Activated CD8-positive, alpha-beta memory T cell treated with anti-CD3 and anti-CD28 coated beads for 1 hour (primary cell): ENCODE data around the gene ITGA3.

Source experiments
- DNase-seq, 2 donors: peaks; one replicate each; pipeline ENCODE4 v3.0.0-alpha.2; 2020; ENCODE audit warnings: low read depth in 1 of 2; ENCODE audit errors: extremely low read depth in 1 of 2

ITGA3 gene

DNA sequence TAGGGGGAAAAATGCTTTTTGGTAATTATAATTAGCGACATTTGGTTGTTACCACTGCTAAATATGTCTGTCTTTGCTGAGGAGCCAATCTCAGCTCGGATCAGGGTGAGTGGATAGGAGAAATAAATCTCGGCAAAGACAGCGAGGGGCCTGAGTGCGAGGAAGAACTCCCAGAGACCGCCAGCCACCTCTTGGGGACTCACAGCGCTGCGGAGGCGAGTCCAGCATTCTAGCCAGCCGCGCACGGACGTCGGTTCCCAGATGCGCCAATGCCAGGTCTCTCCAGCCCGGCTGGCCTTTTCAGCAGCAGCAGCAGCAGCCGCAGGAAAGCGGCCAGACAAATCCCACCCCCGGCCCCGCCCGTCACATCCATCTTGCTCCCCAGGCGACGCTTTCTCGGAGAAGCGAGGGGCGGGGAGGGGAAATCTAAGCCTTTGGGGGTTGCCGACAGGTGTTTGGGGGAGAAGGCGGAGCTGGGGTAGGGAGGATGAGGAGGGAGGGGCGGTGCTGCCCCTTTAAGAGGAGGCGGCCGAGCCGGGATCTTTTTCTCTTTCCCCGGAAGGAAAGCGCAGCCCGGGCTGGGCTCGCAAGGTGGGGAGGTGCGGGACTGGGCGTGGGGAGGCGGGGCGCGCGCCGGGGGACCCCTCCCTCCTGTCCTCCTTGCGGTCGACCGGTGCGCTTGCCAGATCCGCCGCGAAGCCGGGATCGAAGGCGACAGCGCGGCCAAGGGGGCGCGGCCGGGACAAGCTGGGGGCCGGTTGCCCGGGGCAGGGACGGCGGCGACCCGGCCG is at the start of gene ITGA3:
ITGA3 (plus strand) TSS at position 685 of the 791 bp plus-strand sequence. CDS start 330 bp downstream, outside the sequence.
- peak in 1 of 2 donors; percentile 49 for DNase-seq

DNA sequence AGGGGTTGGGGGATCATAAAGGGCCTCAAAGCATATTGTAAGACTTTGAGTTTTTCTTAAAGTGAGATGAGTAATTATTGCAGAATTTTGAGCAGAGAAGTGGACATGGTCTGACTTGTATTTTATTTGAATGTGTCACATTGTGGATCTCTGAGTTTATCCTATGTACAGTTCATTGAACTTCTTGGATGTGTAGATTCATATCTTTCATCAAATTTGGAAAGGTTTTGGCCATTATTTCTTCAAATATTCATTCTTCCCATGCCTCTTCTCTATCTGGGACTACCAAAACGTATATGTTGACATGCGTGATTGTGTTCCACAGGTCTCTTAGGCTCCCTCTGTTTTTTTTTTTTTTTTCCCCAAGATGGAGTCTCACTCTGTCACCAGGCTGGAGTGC is 46.6 kb upstream of the ITGA3 start:
- no peak for DNase-seq

DNA sequence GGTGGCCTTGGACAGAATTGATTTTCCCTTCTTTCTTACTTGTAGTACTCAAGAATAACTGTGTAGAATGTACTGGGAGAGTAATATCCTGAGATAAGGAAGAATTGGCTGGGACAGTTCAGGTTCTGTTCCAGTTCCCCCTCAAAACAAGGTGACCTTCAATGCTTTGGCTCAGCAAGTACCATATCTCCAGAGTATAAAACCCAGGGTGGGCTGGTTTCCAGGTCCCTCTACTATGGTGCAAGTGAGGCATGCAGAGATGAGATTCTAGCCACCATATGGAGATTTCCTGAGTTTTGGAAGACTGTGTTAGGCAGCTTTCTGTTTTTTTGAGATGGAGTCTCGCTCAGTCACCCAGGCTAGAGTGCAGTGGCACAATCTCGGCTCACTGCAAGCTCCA is 42.8 kb upstream of the ITGA3 start:
- no peak for DNase-seq

DNA sequence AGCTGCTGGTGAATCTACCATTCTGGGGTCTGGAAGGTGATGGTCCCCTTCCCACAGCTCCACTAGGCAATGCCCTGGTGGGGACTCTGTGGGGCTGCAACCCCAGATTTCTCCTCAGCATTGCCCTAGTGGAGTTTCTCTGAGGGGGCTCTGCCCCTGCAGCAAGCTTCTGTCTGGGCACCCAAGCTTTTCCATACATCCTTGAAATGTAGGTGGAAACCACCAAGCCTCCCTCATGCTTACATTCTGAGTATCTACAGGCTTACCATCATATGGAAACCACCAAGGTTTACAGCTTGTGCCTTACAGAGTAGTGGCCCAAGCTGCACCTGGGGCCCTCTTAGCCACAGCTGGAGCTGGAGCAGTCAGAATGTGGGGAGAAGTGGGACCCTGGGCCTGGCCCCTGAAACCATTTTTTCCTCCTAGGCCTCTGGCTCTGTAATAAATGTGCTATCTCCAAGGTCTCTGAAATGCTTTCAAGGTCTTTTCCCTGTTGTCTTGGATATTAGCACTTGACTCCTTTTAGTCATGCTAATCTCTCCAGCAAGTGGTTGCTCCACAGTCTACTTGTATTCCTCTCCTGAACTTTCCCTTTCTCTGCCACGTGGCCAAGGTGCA is 41.3 kb upstream of the ITGA3 start:
- DNase-seq: no peak

DNA sequence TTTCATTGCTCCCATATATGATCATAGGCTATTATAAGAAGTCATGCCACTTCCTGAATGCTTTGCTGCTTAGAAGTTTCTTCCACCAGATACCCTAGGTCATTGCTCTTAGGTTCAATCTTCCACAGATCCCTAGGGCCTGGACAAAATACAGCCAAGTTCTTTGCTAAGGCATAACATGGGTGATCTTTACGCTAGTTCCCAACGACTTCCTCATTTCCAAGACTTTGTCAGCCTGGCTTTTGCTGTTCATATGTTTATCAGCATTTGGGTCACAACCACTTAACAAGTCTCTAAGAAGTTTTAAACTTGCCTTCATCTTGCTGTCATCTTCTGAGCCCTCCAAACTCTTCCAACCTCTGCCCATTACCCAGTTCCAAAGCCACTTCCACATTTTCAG is 40.8 kb upstream of the ITGA3 start:
- no peak for DNase-seq

DNA sequence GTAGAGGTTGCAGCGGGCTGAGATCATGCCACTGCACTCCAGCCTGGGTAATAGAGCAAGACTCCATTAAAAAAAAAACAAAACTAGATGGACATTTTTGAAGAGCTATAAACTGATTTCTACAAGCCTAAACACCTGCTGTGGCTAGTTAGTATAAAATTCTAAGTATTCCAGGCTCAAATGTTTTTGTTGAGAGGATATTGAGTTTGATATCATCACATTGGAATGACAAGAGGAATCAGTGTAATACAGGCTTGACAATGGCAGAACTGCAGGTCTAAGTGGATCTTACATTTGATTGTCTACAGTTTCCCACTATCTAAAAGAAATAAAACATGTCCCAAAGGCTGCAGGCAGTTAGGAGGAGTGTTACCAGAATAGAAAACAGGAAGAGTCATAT is 37.0 kb upstream of the ITGA3 start:
- no peak for DNase-seq

DNA sequence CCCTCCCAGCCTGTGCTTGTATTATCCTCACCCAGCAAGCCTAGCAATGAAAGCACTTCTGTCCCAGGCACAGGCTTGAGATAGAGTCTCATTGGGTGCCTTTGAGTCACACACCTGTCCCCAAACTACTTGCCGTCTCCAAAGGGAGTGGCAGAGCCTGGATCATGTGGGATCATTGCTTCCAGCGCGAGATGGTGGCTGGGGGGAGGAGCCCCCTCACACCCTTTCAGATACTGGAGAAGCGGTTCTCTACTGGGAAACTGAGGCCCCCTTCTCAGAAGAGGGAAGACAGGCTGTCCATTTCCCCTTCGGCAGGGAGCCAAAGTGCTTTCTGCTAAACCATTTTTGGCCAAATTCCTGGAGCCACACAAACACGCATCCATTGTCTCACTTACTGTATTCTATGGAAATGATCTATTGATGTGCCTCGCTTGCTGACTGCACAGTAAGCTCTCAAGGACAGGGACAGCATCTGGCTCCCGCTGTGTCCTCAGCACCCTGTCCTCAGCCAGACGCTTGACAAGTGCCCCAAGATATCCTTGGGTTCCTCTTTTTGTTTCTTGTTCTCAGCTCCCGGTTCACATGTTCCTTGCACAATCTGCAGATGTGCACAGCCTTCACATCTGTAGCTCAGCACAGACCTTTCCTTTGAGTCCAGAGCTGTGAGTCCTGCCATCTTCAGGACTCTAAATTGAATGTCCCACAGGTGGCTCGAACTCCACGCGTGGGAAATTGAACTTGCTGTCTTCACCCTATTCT is 34.9 kb upstream of the ITGA3 start:
- DNase-seq: no peak

DNA sequence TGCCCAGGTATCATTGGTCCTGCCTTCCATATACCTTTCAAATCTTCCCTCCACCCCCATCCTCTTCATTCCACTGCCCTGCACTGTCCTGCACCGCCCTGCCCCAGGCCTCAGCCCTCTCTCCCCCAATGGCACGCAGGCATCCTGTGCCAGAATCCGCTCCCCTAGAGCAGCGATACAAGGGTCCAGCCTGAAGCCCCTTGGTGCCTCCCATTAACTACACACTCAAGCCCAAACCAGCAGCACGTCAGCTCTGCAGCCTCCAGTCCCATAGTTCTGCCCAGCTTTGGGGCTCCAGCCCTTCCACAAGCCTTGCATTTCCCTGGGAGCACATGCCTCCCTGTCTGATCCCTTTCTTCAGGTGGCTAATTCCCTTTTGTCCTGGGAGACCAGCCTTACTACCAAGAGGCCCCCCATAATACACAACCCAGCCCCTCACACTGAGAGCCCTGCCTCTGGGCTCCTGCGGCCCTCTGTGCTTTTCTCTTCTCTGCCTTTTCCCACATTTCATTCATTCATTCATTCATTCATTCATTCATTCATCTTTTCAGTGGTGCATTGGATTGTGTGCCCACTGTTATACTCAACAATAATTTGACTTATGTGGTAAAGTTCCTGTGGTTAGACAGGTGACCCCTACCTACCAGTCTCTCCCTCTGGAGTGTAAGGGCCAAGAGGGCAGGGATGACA is 34.1 kb upstream of the ITGA3 start:
- DNase-seq: no peak

DNA sequence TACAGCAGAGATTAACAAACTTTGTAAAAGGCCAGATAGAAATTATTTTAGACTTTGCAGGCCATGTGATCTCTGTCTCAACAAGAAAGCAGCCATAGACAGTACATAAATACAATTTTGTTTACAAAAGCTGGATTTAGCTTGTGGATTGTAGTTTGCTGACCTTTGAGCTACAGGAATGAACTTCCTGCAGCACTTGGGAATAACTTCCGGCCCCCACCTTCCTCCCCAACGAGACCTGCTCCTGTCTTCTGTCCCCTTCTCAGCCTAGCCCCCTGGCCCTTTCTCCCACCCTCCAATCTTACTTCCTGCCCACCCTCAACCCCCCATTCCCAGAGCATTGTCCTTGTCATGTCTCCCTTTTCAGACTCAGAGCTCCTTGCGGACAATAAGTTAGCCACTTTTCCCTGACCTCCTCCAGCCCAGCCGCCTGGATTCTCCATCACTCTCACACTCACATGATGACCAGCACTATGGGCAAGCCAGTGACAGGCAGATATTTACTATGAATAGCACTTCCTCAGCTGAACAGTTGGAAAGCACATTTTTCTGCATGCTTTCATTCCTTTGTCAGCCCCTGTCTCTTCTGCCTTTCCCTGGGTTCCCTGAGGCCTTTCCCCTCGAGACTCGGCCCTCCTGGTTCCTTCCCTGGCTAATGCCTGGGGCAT is 33.3 kb upstream of the ITGA3 start:
- DNase-seq: no peak

DNA sequence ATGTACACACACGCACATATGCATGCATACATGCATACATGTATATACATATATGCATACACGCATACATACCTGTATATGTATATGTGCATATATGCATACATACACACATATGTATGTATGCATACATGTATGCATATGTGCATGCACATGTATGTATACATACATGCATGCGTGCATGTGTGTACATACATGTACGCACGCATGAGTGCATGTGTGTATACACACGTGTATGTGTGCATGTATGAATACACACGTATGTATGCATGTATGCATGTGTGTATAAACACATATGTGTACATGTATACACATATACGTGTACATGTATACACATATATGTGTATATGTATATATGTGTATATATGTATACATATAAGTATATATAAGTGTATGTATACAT is 32.4 kb upstream of the ITGA3 start:
- DNase-seq: no peak

DNA sequence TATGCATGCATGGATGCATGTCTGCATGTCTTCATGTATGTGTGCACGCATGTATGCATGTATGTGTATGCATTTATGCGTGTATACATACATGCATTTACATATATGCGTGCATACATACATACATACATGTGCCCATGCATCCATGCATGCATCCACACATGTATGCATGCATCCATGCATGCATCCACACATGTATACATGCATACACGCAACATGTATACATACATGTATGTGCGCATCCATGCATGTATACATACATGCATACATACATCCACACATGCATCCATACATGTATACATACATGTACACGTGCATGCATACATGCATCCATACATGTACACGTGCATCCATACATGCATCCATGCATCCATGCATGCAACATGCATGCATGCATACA is 31.1 kb upstream of the ITGA3 start:
- no peak for DNase-seq

DNA sequence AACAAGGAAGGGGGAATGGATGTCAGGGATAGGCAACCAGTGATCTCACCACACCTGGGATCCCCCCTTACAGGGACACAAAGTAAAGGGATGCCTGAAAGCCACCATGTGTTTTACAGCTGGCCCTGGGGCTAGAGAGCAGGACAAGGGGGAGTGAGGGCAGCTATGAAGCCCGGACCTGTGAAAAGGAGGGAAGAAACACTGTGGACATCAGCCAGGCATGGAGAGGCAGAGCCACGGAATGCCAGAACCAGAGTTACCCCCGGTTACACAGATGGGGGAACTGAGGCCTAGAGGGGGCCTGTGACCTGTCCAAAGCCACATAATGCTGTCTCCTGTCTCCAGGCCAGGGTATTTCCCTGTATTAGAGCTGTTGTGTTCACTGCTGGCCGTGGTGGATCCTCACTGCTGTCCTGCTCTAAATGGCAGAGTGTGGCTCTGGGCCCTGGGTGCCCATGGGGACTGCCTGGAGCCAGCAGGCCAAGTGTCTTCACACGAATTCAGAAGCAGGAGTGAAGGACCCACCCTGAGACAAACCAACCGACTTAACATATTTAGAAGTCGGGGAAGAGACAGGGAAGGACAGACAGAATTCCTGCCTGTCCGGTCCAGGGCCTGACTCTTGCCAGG is 29.7 kb upstream of the ITGA3 start:
- no peak for DNase-seq

DNA sequence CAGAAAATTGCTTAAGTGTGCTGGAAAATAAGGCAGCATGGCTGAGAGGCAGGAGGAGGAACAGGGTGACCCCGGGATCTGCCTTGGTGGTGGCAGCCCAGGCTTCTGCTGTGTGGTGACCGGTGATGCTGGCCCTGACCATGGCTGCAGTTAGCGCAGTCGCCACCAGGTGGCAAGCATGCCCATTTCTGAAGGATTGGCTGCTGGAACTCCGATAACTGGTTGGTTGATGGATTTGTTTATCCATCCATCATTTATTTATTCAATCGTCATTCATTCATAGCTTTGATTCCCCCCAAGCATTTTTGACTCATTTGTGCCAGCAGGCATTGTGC is 29.1 kb upstream of the ITGA3 start:
- peak; percentile 49 to 63 for DNase-seq

DNA sequence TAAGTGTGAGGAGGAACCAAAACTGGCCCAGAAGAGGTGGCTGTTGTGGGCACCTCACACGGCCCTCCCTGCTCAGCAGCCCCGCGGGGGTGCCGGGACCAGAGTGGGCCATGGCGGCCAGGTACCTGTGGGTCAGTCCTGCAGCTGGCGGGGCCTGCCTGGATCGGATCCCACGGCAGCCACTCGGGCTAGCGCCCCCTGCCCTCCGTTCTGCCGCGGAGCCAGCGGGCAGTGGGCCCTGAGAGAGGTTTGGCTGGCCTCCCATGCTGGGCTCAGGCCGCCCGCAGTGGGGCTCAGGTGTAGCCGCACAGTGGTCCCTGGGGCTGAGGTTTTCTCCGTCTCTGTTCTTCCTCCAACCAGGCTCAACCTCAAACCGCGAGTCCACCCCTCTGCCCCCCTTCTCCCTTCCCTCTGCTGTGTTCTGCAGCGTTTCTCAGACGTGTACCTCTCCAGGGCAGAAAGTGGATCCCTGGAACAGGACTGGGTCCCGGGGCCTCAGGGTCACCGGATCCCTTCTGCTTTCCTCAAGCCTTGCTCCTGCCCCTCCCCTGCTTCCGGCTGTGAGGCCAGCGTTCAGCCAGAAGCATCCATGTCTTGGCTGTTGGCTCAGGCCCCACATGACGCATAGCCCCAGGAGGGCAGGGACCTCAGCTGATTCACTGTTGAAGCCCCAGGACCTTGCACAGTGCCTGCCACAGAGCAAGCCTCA is 28.6 kb upstream of the ITGA3 start:
- no peak for DNase-seq

DNA sequence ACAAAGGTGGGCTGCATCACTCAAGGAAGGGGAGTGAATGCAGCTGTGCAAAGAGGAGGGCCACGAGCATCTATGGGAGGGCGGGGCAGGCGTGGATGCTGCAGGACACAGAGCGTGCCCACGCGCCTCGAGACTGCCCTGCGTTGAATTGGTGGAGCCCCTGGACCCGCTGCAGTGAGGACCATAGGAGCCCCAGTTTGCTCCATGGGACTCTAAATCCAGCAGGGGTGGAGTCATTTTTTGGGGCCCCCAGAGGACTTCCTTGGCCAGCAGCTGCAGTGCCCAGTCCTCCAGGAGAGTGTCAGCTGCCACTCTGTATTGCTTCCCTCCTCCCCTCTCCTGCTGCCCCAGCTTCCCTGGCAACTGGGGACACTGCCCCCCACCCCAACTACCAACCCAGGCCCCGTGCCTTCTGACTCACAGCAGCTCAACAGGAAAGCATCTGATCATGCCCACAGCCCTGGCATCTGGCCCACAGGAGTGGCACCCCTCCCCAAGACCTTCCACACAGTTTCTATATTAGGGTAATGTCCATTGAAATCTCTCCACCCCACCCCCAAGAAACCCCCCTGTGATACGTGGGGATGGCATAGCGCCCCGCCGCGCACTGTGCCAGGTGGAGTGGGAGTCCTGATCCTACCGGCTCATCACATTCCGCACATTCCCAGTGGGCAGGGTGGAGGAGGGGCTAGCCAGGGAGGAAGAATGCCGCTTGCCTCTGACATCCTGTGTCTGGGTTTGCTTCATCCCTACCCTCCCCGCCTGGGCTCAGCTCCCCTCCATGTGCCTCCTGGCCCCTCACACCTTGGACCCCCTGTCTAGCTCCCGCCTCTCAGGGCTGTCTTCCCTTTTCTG is 27.8 kb upstream of the ITGA3 start:
- DNase-seq: no peak

DNA sequence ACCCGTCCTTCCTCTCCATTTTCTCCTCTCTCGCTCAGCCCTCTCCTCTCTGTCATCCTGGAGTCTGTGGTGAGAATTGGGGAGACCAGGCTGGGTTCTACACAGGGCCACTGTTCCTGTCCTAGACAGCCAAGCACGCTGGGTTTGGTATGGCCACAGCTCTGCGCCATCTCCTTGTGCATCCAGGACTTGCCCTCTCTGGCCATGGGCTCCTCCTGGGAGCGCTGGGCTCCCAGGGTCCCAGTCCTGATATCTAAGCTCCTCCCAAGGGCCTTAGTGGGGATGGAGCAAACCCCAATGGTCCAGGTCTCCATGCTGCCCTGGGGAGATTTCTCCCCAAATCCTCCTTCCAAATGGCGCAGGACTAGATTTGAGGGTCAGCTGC is 27.2 kb upstream of the ITGA3 start:
- no peak for DNase-seq

DNA sequence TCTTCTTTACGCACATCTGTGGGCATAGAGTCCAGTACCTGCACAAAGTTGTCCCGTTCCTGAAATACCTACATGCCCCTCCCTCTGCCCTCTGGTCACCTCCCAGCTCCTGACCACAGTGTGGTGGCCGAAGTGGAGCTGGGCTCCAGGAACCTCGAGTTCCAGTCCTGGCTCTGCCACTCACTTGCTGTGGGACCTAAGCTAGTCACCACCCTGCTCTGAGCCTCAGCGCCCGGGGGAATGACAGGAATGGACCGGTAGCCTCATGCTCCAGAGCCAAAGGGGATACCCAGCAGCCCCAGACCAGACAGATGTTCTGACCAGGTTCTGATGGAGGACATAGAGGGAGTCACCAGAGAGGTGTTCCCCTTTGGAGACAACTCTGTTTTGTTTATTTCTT is 26.7 kb upstream of the ITGA3 start:
- DNase-seq: no peak

DNA sequence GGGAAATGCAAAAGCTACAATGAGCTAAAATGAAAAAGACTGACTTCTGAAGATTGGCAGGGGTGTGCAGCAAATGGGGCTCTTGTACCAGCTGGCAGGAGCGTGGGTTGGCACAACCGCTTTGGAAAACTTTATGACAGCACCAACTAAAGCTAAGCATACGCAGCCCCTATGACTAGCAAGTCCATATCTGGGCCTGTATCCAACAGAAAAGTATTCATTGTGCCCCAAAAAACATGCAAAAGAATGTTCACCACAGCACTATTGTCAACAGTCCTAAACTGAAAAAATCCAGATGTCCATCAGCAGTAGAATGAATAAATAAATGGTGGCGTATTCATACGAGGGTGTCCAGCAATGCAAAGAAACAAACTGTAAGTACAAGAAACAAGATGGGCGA is 22.6 kb upstream of the ITGA3 start:
- DNase-seq: no peak
